Panc1 (cell line): Measurements from ENCODE around the gene SETD1A. TPM values are rescaled to one million over a fixed set of nuclear protein-coding genes. Genes with fewer than 3 reads are reported as not detected.
A peak's percentile ranks its signal among the peaks of the same experiment; 100 is the strongest.

ENCODE experiments used
- ATAC-seq: fragments of 200-7000 bp; cut with Tn5 transposase; 2 replicates; pipeline ENCODE4 v1.9.1; 2020; ENCODE audit warnings: mild to moderate bottlenecking, moderate library complexity
- BruUV-seq: library from RNA; stranded (reverse); fragments of 400-500 nt; replicated peaks from 2 replicates; lab custom pipeline; 2021; lab: Mats Ljungman, UMichigan
- CTCF ChIA-PET: fragments of 300-600 bp; sonication (Branson Sonifier 250); formaldehyde crosslinking; loops from one replicate; lab custom pipeline; 2022; ENCODE audit warnings: antibody characterized with exemption; lab: Charles Lee
- POLR2A ChIA-PET: fragments of 300-600 bp; sonication (Branson Sonifier 250); formaldehyde crosslinking; loops from one replicate; lab custom pipeline; 2022; ENCODE audit warnings: antibody characterized with exemption; lab: Charles Lee
- DNase-seq: peaks from one replicate; pipeline ENCODE4 v3.0.0-alpha.2; 2010; ENCODE audit warnings: low read depth, low spot score
- H3K27ac ChIP-seq: 2 replicates; pipeline ENCODE4 v1.5.1; 2011; ENCODE audit warnings: mild to moderate bottlenecking, low read length, inconsistent platforms
- H3K27me3 ChIP-seq: fragments of 200-500 bp; sonication (Bioruptor generic); 2 replicates; pipeline ENCODE4 v1.6.0; 2014; ENCODE audit warnings: low read length, inconsistent platforms; ENCODE audit not compliant: control insufficient read depth, insufficient read depth
- H3K36me3 ChIP-seq: fragments of 200-500 bp; sonication (Bioruptor generic); 2 replicates; pipeline ENCODE4 v1.5.1; 2014; ENCODE audit warnings: inconsistent platforms, mild to moderate bottlenecking, low read length, moderate library complexity; ENCODE audit not compliant: control insufficient read depth, insufficient read depth
- H3K4me1 ChIP-seq: 2 replicates; pipeline ENCODE4 v1.5.1; 2011; ENCODE audit warnings: inconsistent platforms, mild to moderate bottlenecking, low read length, moderate library complexity; ENCODE audit not compliant: control insufficient read depth, insufficient read depth
- H3K4me3 ChIP-seq, 2 experiments: 2 replicates each; pipeline ENCODE4 v1.5.1; 2011 to 2012; ENCODE audit warnings: low read depth in 2 of 2, low read length in 2 of 2, mild to moderate bottlenecking in 2 of 2, inconsistent platforms in 1 of 2, moderate library complexity in 1 of 2
- H3K9me3 ChIP-seq: fragments of 200-500 bp; sonication (Bioruptor generic); 2 replicates; pipeline ENCODE4 v1.5.1; 2014; ENCODE audit warnings: low read depth, mild to moderate bottlenecking, inconsistent platforms, low read length, moderate library complexity; ENCODE audit not compliant: control insufficient read depth, insufficient read depth
- CTCF ChIP-seq: fragments of 450-650 bp; IDR thresholded peaks from 2 replicates; pipeline ENCODE4 v1.5.1; 2017; ENCODE audit warnings: mild to moderate bottlenecking
- REST ChIP-seq, 2 experiments: IDR thresholded peaks; 2 replicates each; pipeline ENCODE4 v1.6.1; 2011 to 2012; ENCODE audit warnings: low read depth in 2 of 2, control low read depth in 1 of 2, low read length in 1 of 2, mild to moderate bottlenecking in 1 of 2, moderate library complexity in 1 of 2; ENCODE audit not compliant: insufficient read depth in 1 of 2
- SIN3A ChIP-seq: IDR thresholded peaks from 2 replicates; pipeline ENCODE4 v1.6.1; 2012; ENCODE audit warnings: low read depth, mild to moderate bottlenecking, low read length, moderate library complexity, borderline replicate concordance; ENCODE audit not compliant: insufficient read depth
- in situ Hi-C: cut with HindIII; loops from 2 replicates; pipeline ENCODE4 v1.10.0; 2016; ENCODE audit warnings: low sequenced_read_pairs, low pct_unique_long_range_greater_than_20kb
- intact Hi-C: fragments of 100-400 bp; cut with micrococcal nuclease; formaldehyde crosslinking; loops from one replicate; pipeline ENCODE4 v1.10.0; 2022; ENCODE audit not compliant: unreplicated experiment
- total RNA-seq: library from RNA; stranded (reverse); gene quantifications from one replicate; pipeline ENCODE4 v1.2.1, GENCODE V29; 2021; ENCODE audit not compliant: unreplicated experiment

Gene SETD1A
- total RNA-seq, 1 experiment from 2014 or later = 38.7 TPM

GRCh38 chr16:30998852-30999761 lies 41.6 kb downstream of the SETD1A start:
- H3K4me1 ChIP-seq = peaks cover 28% of the 10 kb centered on the region
- in situ Hi-C loops (no loop called here), intact Hi-C loops (loop anchor here (1.0 to 10.0 kb wide), 2 partner anchors 28 to 446 kb away; partner anchors contain the start of gene ZNF843)
- no peaks in the 10 kb centered on the region for H3K36me3 ChIP-seq
- peak overlapping the region; percentile 77 for H3K27ac ChIP-seq
- CTCF ChIA-PET = interaction anchor here (0.6 to 1.3 kb wide), 2 partner anchors 14 to 15 kb away, joined by 3 to 8 read pairs; no protein-coding TSS in a partner anchor
- H3K9me3 ChIP-seq = no peaks in the 10 kb centered on the region
- H3K4me3 ChIP-seq = no peak overlapping the region
- TF ChIP-seq REST (IDR thresholded peaks at IDR 0.05; ENCODE audit: insufficient read depth in 1 of 2, low read depth in 2 of 2, low read length in 1 of 2) = no peak
- no peak for TF ChIP-seq SIN3A
- BruUV-seq = no TSS peak
- POLR2A ChIA-PET = no interaction called here
- ATAC-seq (no peak), DNase-seq (no peak)
- H3K27me3 ChIP-seq = no peaks in the 10 kb centered on the region

- Histone ChIP-seq H3K27ac (no peak overlapping the region), H3K27me3 (no peaks in the 10 kb centered on the region), H3K9me3 (no peaks in the 10 kb centered on the region), H3K36me3 (no peaks in the 10 kb centered on the region), H3K4me1 (peaks cover 26% of the 10 kb centered on the region), H3K4me3 (no peak overlapping the region)
- in situ Hi-C loops = no loop called here
- CTCF ChIA-PET = no interaction called here
- no TSS peak for BruUV-seq
- intact Hi-C loops = no loop called here
- no peak for ATAC-seq
- no peak for DNase-seq
- POLR2A ChIA-PET = no interaction called here
- TF ChIP-seq CTCF (no peak), SIN3A (no peak)
These were observed 43.3 kb downstream of the SETD1A start for GRCh38 chr16:31000671-31001382.
